K562 (cell line): ENCODE data around the gene FASTK. TPM values are rescaled to one million over a fixed set of nuclear protein-coding genes. Genes with fewer than 3 reads are reported as not detected.

Experiments
- ARHGAP35 ChIP-seq: fragments of 450-650 bp; IDR thresholded peaks from 2 replicates; pipeline ENCODE4 v1.6.1; 2018; ENCODE audit not compliant: partially characterized antibody
- ASH1L ChIP-seq: fragments of 450-650 bp; IDR thresholded peaks from 2 replicates; pipeline ENCODE4 v1.6.1; 2018; ENCODE audit warnings: borderline replicate concordance, mild to moderate bottlenecking, low read depth; ENCODE audit not compliant: partially characterized antibody
- C11orf30 ChIP-seq: fragments of 450-650 bp; IDR thresholded peaks from 2 replicates; pipeline ENCODE4 v1.6.1; 2016; ENCODE audit warnings: low read depth, mild to moderate bottlenecking
- FOXK1 ChIP-seq: sonication (generic); formaldehyde crosslinking; IDR thresholded peaks from 2 replicates; pipeline ENCODE4 v1.8.0; 2022; ENCODE audit warnings: missing genetic modification reagents, mild to moderate bottlenecking, borderline replicate concordance
- KHSRP ChIP-seq: fragments of 450-650 bp; IDR thresholded peaks from 2 replicates; pipeline ENCODE4 v1.6.1; 2017
- MAFK ChIP-seq: IDR thresholded peaks from 2 replicates; pipeline ENCODE4 v1.6.1; 2011; ENCODE audit warnings: low read length, improper control_type of control experiment
- MAZ ChIP-seq, 2 experiments: fragments of 450-650 bp in 1 of 2; sonication (generic) in 1 of 2; formaldehyde crosslinking; IDR thresholded peaks in 1 of 2; conservative IDR thresholded peaks in 1 of 2; 2 replicates each; pipeline versions ENCODE4 v1.4.0 to v1.5.0; 2020; ENCODE audit warnings: mild to moderate bottlenecking in 1 of 2, missing genetic modification reagents in 1 of 2
- MECOM ChIP-seq: fragments of 250-450 bp; sonication (Bioruptor Pico); IDR thresholded peaks from 2 replicates; pipeline ENCODE4 v1.8.0; 2022; ENCODE audit warnings: inconsistent platforms
- MTA1 ChIP-seq: fragments of 450-650 bp; IDR thresholded peaks from 2 replicates; pipeline ENCODE4 v1.6.1; 2017; ENCODE audit warnings: borderline replicate concordance
- NCOA2 ChIP-seq, 2 experiments: fragments of 450-650 bp; IDR thresholded peaks; 2 replicates each; pipeline ENCODE4 v1.6.1; 2018; ENCODE audit warnings: mild to moderate bottlenecking in 2 of 2, moderate library complexity in 1 of 2; ENCODE audit not compliant: partially characterized antibody in 2 of 2
- PRDM10 ChIP-seq: fragments of 450-650 bp; IDR thresholded peaks from 2 replicates; pipeline ENCODE4 v1.6.1; 2018; ENCODE audit not compliant: partially characterized antibody
- RAD51 ChIP-seq: fragments of 450-650 bp; IDR thresholded peaks from 2 replicates; pipeline ENCODE4 v1.7.1; 2016; ENCODE audit warnings: low read depth, mild to moderate bottlenecking, borderline replicate concordance
- RBM14 ChIP-seq: fragments of 200-400 bp; formaldehyde crosslinking; IDR thresholded peaks from 2 replicates; pipeline ENCODE4 v1.6.1; 2018; ENCODE audit warnings: low read depth, mild to moderate bottlenecking, low read length, moderate library complexity, borderline replicate concordance; ENCODE audit not compliant: insufficient read depth
- RHOXF2B ChIP-seq: fragments of 250-450 bp; sonication (Bioruptor Pico); conservative IDR thresholded peaks from 2 replicates; pipeline ENCODE4 v1.5.1; 2021
- SP1 ChIP-seq: sonication (generic); formaldehyde crosslinking; IDR thresholded peaks from 2 replicates; pipeline ENCODE4 v1.8.1; 2022; ENCODE audit warnings: mild to moderate bottlenecking, missing genetic modification reagents
- SRSF9 ChIP-seq: fragments of 200-400 bp; formaldehyde crosslinking; IDR thresholded peaks from 2 replicates; pipeline ENCODE4 v1.6.1; 2017; ENCODE audit warnings: low read depth, low read length, borderline replicate concordance
- SUPT5H ChIP-seq: fragments of 450-650 bp; IDR thresholded peaks from 2 replicates; pipeline ENCODE4 v1.6.1; 2016
- TOE1 ChIP-seq, 2 experiments: fragments of 450-650 bp in 1 of 2; sonication (generic) in 1 of 2; formaldehyde crosslinking in 1 of 2; IDR thresholded peaks; 2 replicates each; pipeline versions ENCODE4 v1.7.1 to v1.8.0; 2016 to 2022; ENCODE audit warnings: borderline replicate concordance in 2 of 2, mild to moderate bottlenecking in 2 of 2, antibody characterized with exemption in 1 of 2, inconsistent platforms in 1 of 2, low read depth in 1 of 2, missing genetic modification reagents in 1 of 2, moderate library complexity in 1 of 2
- ZBTB33 ChIP-seq: sonication (generic); formaldehyde crosslinking; IDR thresholded peaks from 2 replicates; pipeline ENCODE4 v1.8.1; 2023; ENCODE audit warnings: mild to moderate bottlenecking, missing genetic modification reagents
- ZNF184 ChIP-seq: sonication (generic); formaldehyde crosslinking; IDR thresholded peaks from 2 replicates; pipeline ENCODE4 v1.5.0; 2020; ENCODE audit warnings: missing genetic modification reagents
- ZNF436 ChIP-seq: fragments of 250-450, 450-650 bp; sonication (Bioruptor Pico); formaldehyde crosslinking; IDR thresholded peaks from 2 replicates; pipeline ENCODE4 v1.7.0; 2020; ENCODE audit warnings: mild to moderate bottlenecking
- polyA plus RNA-seq, 8 experiments: library from polyadenylated mRNA; depleted of rRNA in 4 of 8; stranded (reverse) in 5 of 8; unstranded in 3 of 8; fragments of >200 nt; fragmentation: Nextera tagmentation in 2 of 8; fragmentation: Illumina TruSeq in 1 of 8; extraction: Ambion mirVana in 2 of 8; extraction: Trizol in 1 of 8; gene quantifications; 2 replicates each; pipeline versions ENCODE4 v1.2.1 to v1.2.3, GENCODE V29; 2011 to 2014; ENCODE audit warnings: inconsistent platforms in 1 of 8, missing spikeins in 1 of 8
- total RNA-seq, 7 experiments: library from RNA; depleted of rRNA in 6 of 7; stranded (reverse); fragments of >200 nt in 6 of 7; fragmentation: Illumina TruSeq in 2 of 7; extraction: Trizol in 2 of 7; gene quantifications; 2 replicates each; pipeline versions ENCODE4 v1.2.1 to v1.2.3, GENCODE V29; 2011 to 2021; ENCODE audit warnings: low replicate concordance in 1 of 7

The FASTK gene
- total and polyA plus RNA-seq, 9 of the 15 experiments (the other 6 are each of a cell fraction or from before 2014, with no cell fraction given), result 0.51 to 150 (median 48.2) TPM

DNA sequence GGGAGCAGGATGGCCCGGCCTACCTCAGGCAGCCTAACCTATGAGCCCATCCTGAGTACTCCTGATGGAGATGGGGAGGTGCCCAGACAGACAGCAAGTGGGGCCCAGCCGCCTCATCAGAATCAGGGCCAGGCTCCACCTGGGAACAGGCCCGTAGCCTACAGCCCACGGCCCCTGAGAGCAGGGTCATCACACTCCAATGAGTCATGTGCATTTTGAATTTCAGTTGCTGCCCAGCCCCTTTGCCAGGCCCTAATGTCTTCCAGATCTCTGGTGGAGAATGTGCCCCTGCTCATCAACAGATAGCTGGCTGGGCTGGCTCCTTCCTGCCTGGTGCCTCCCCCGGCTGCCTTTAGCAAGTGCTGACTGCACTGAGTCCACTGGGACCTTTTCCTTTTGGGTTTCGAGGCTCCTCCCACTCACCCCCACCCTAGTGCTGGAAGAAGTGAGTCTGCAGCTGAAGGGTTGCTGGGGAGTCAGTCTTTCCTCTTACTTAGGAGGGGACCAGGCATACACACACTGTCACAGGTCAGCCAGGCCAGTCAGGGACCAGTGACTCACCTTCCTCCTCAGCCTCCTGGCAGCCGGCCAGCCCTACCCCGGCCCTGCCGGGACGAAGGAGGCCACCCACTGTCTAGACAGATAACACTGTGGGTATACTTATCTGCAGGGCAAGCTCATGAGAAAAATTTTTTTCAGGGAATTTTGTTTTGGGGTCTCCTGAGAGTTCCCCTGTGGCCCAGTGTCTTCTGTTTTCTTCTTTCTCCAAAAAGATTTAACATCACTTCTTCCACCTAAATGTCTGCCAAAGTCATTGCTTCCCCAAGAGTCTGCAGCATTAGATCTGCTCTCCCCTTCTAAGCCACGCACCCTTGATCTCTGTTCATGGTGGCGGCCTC, 41.4 kb downstream of the FASTK start (continued):
- TF ChIP-seq RAD51 (peak; percentile 38; the same call in 1 of the 2 replicates), ZNF436 (CRISPR knock-in tag) (no peak), MECOM (CRISPR knock-in tag) (peak; percentile 96), ARHGAP35 (no peak), MAFK (peak; percentile 9; the same call in 1 of the 2 replicates), PRDM10 (peak; percentile 76), ZBTB33 (CRISPR knock-in tag) (peak; percentile 9; the same call in 1 of the 2 replicates), RBM14 (no peak), SP1 (CRISPR knock-in tag) (peak; percentile 62), NCOA2 (IDR thresholded peaks at IDR 0.05; ENCODE audit: partially characterized antibody in 2 of 2) (no peak), MTA1 (peak; percentile 79; the same call in 1 of the 2 replicates), KHSRP (no peak), ZNF184 (CRISPR knock-in tag) (no peak), RHOXF2B (CRISPR knock-in tag) (no peak), TOE1 (IDR thresholded peaks at IDR 0.05; ENCODE audit: borderline replicate concordance) (peak; percentile 48; the same call in 1 of the 2 replicates), TOE1 (CRISPR knock-in tag; IDR thresholded peaks at IDR 0.05; ENCODE audit: borderline replicate concordance, low read depth) (no peak), C11orf30 (no peak; the same call in 1 of the 2 replicates), SRSF9 (no peak), FOXK1 (no peak), SUPT5H (peak; percentile 48; the same call in 1 of the 2 replicates), ASH1L (no peak), MAZ (CRISPR knock-in tag; conservative IDR thresholded peaks at IDR 0.05 in 1 of 2, IDR thresholded peaks at IDR 0.05 in 1 of 2) (peak; percentile 88 to 93)
